ENCODE measurements around the gene PALLD.

PALLD gene

GRCh38 chr4:168741281-168742173, 244.7 kb downstream of the PALLD start:
- no peaks in the 10 kb centered on the region for H3K36me3 ChIP-seq (ENCODE audit: control insufficient read depth, insufficient read depth, low read length)
- H3K27me3 ChIP-seq (ENCODE audit: control insufficient read depth, insufficient read depth, low read length): no peaks in the 10 kb centered on the region
- no peak overlapping the region for H3K27ac ChIP-seq (ENCODE audit: low read depth, low read length)
- no peak overlapping the region for H3K4me3 ChIP-seq (ENCODE audit: low read depth, low read length)
- H3K9me3 ChIP-seq (ENCODE audit: control insufficient read depth, insufficient read depth, low read length): no peaks in the 10 kb centered on the region
- peaks cover 22% of the 10 kb centered on the region for H3K4me1 ChIP-seq (ENCODE audit: control insufficient read depth, insufficient read depth, low read length)
- H3K9ac ChIP-seq (ENCODE audit: low read depth, low read length): no peak overlapping the region

- no peaks in the 10 kb centered on the region for H3K9me3 ChIP-seq (ENCODE audit: control insufficient read depth, insufficient read depth, low read length)
- no peak overlapping the region for H3K27ac ChIP-seq (ENCODE audit: low read depth, low read length)
- H3K27me3 ChIP-seq (ENCODE audit: control insufficient read depth, insufficient read depth, low read length): no peaks in the 10 kb centered on the region
- H3K9ac ChIP-seq (ENCODE audit: low read depth, low read length): no peak overlapping the region
- H3K4me3 ChIP-seq (ENCODE audit: low read depth, low read length): no peak overlapping the region
- peaks cover 6% of the 10 kb centered on the region; the same call in 1 of the 2 replicates for H3K4me1 ChIP-seq (ENCODE audit: control insufficient read depth, insufficient read depth, low read length)
- H3K36me3 ChIP-seq (ENCODE audit: control insufficient read depth, insufficient read depth, low read length): no peaks in the 10 kb centered on the region
Observed at GRCh38 chr4:168743131-168743530, 246.3 kb downstream of the PALLD start.

- Histone ChIP-seq H3K27me3 (ENCODE audit: control insufficient read depth, insufficient read depth, low read length) (no peaks in the 10 kb centered on the region), H3K9ac (ENCODE audit: low read depth, low read length) (no peak overlapping the region), H3K4me3 (ENCODE audit: low read depth, low read length) (no peak overlapping the region), H3K4me1 (ENCODE audit: control insufficient read depth, insufficient read depth, low read length) (0 out of 2 replicates have a peak, but pooled peaks cover 5% of the 10 kb centered on the region), H3K27ac (ENCODE audit: low read depth, low read length) (no peak overlapping the region), H3K36me3 (ENCODE audit: control insufficient read depth, insufficient read depth, low read length) (no peaks in the 10 kb centered on the region), H3K9me3 (ENCODE audit: control insufficient read depth, insufficient read depth, low read length) (no peaks in the 10 kb centered on the region)
Observed at GRCh38 chr4:168743601-168744000, 246.7 kb downstream of the PALLD start.

DNA sequence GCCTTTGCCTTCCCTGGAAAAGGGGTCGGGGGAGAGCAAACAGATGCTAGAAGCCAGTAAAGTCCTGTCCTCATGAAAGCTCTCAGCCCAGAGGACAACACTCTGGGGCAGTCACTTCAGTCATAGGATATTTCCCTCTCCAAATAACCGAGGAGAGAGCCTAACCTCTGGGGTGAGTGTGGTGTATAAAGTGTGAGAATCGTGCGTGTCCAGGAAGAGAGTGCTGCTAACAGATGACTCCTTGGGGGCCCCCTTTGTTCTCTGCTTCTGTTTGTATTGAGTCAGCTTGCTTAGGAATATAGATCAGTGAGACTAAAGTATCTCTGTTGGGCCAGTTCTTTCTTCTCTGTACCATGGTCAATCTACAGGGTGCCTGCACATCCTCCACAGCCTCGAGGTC, 247.2 kb downstream of the PALLD start:
- no peak overlapping the region for H3K9ac ChIP-seq (ENCODE audit: low read depth, low read length)
- 0 out of 2 replicates have a peak, but pooled peaks cover 5% of the 10 kb centered on the region for H3K4me1 ChIP-seq (ENCODE audit: control insufficient read depth, insufficient read depth, low read length)
- H3K4me3 ChIP-seq (ENCODE audit: low read depth, low read length): no peak overlapping the region
- no peaks in the 10 kb centered on the region for H3K27me3 ChIP-seq (ENCODE audit: control insufficient read depth, insufficient read depth, low read length)
- H3K36me3 ChIP-seq (ENCODE audit: control insufficient read depth, insufficient read depth, low read length): no peaks in the 10 kb centered on the region
- no peak overlapping the region for H3K27ac ChIP-seq (ENCODE audit: low read depth, low read length)
- no peaks in the 10 kb centered on the region for H3K9me3 ChIP-seq (ENCODE audit: control insufficient read depth, insufficient read depth, low read length)

GRCh38 chr4:168748807-168749206, 252.0 kb downstream of the PALLD start:
- H3K27ac ChIP-seq (ENCODE audit: low read depth, low read length): no peak overlapping the region
- no peaks in the 10 kb centered on the region for H3K36me3 ChIP-seq (ENCODE audit: control insufficient read depth, insufficient read depth, low read length)
- H3K27me3 ChIP-seq (ENCODE audit: control insufficient read depth, insufficient read depth, low read length): no peaks in the 10 kb centered on the region
- H3K9me3 ChIP-seq (ENCODE audit: control insufficient read depth, insufficient read depth, low read length): no peaks in the 10 kb centered on the region
- H3K9ac ChIP-seq (ENCODE audit: low read depth, low read length): no peak overlapping the region
- no peak overlapping the region for H3K4me3 ChIP-seq (ENCODE audit: low read depth, low read length)
- no peaks in the 10 kb centered on the region for H3K4me1 ChIP-seq (ENCODE audit: control insufficient read depth, insufficient read depth, low read length)

DNA sequence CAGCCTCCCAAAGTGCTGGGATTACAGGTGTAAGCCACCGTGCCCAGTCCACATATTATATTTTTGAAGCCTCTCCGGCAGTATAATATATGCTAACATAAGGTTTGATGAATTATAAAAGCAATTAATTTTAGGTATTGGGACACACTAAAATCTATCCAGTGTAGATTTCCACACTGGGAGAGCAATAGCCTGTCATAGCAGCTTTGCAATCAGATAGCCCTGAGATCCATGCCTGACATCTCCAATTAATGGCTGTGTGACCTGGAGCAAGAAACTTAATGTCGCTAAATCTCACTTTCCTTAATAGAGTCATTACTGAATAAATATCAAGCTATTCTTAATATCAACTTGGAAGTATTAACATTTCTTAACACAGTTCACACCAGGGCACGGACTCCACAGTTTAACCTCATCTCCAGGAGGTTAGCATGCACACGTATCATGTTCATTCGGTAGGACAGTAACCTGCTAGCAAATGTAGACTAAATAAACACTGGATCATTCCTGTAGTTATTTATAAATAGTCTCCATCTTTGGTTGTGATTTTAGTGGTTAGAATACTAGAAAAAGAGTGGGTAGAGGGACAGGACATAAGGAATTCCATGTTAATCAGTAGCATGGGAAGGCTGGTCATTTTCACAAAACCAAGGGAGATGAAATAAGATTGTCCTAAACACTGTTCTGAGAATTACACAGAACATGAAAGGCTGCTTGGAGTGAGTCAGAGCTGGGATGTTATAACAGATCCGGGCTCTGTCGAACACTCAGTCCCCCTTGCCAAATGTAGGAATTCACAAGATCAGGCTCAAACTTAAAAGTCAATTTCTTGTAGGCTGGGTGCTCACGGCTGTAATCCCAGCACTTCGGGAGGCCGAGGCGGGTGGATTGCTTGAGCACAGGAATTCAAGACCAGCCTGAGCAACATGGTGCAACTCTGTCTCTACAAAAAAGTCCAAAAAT, 254.7 kb downstream of the PALLD start:
- Histone ChIP-seq H3K27me3 (ENCODE audit: control insufficient read depth, insufficient read depth, low read length) (no peaks in the 10 kb centered on the region), H3K4me1 (ENCODE audit: control insufficient read depth, insufficient read depth, low read length) (no peaks in the 10 kb centered on the region), H3K9ac (ENCODE audit: low read depth, low read length) (no peak overlapping the region), H3K36me3 (ENCODE audit: control insufficient read depth, insufficient read depth, low read length) (no peaks in the 10 kb centered on the region), H3K4me3 (ENCODE audit: low read depth, low read length) (no peak overlapping the region), H3K9me3 (ENCODE audit: control insufficient read depth, insufficient read depth, low read length) (no peaks in the 10 kb centered on the region), H3K27ac (ENCODE audit: low read depth, low read length) (no peak overlapping the region)

- Histone ChIP-seq H3K4me3 (ENCODE audit: low read depth, low read length) (no peak overlapping the region), H3K36me3 (ENCODE audit: control insufficient read depth, insufficient read depth, low read length) (no peaks in the 10 kb centered on the region), H3K4me1 (ENCODE audit: control insufficient read depth, insufficient read depth, low read length) (no peaks in the 10 kb centered on the region), H3K27me3 (ENCODE audit: control insufficient read depth, insufficient read depth, low read length) (no peaks in the 10 kb centered on the region), H3K9ac (ENCODE audit: low read depth, low read length) (no peak overlapping the region), H3K9me3 (ENCODE audit: control insufficient read depth, insufficient read depth, low read length) (no peaks in the 10 kb centered on the region), H3K27ac (ENCODE audit: low read depth, low read length) (no peak overlapping the region)
Observed at GRCh38 chr4:168755598-168756477, 259.0 kb downstream of the PALLD start.

GRCh38 chr4:168757500-168757899, 260.6 kb downstream of the PALLD start:
- Histone ChIP-seq H3K9me3 (ENCODE audit: control insufficient read depth, insufficient read depth, low read length) (no peaks in the 10 kb centered on the region), H3K4me1 (ENCODE audit: control insufficient read depth, insufficient read depth, low read length) (no peaks in the 10 kb centered on the region), H3K27me3 (ENCODE audit: control insufficient read depth, insufficient read depth, low read length) (no peaks in the 10 kb centered on the region), H3K36me3 (ENCODE audit: control insufficient read depth, insufficient read depth, low read length) (no peaks in the 10 kb centered on the region), H3K4me3 (ENCODE audit: low read depth, low read length) (no peak overlapping the region), H3K9ac (ENCODE audit: low read depth, low read length) (no peak overlapping the region), H3K27ac (ENCODE audit: low read depth, low read length) (no peak overlapping the region)

GRCh38 chr4:168758351-168758876, 261.6 kb downstream of the PALLD start:
- no peaks in the 10 kb centered on the region for H3K4me1 ChIP-seq (ENCODE audit: control insufficient read depth, insufficient read depth, low read length)
- H3K4me3 ChIP-seq (ENCODE audit: low read depth, low read length): no peak overlapping the region
- no peaks in the 10 kb centered on the region for H3K9me3 ChIP-seq (ENCODE audit: control insufficient read depth, insufficient read depth, low read length)
- no peak overlapping the region for H3K27ac ChIP-seq (ENCODE audit: low read depth, low read length)
- H3K36me3 ChIP-seq (ENCODE audit: control insufficient read depth, insufficient read depth, low read length): no peaks in the 10 kb centered on the region
- H3K27me3 ChIP-seq (ENCODE audit: control insufficient read depth, insufficient read depth, low read length): no peaks in the 10 kb centered on the region
- H3K9ac ChIP-seq (ENCODE audit: low read depth, low read length): no peak overlapping the region

DNA sequence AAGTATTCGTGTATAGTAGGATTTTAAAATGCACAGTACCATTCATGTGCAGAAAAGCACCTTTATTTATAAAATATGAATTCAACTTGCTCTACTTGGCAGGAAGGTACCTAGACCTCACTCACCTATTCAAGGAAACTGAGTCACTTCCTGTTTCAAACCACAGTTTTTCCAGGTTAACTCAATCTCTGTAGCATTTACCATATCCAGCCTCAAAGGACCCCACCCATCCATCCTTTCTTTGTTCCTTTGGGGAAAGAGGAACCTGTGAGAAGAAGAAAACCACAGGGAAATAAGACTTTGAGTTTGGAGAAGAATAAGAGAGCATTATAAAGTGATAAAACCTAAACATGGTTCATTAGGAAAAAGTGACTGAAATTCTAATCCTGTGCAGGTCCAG, 262.5 kb downstream of the PALLD start:
- H3K27me3 ChIP-seq (ENCODE audit: control insufficient read depth, insufficient read depth, low read length): no peaks in the 10 kb centered on the region

More for the DNA sequence above, 262.5 kb downstream of the PALLD start:
- H3K4me3 ChIP-seq (ENCODE audit: low read depth, low read length): no peak overlapping the region
- no peaks in the 10 kb centered on the region for H3K36me3 ChIP-seq (ENCODE audit: control insufficient read depth, insufficient read depth, low read length)
- no peaks in the 10 kb centered on the region for H3K9me3 ChIP-seq (ENCODE audit: control insufficient read depth, insufficient read depth, low read length)
- H3K27ac ChIP-seq (ENCODE audit: low read depth, low read length): no peak overlapping the region
- no peak overlapping the region for H3K9ac ChIP-seq (ENCODE audit: low read depth, low read length)
- H3K4me1 ChIP-seq (ENCODE audit: control insufficient read depth, insufficient read depth, low read length): no peaks in the 10 kb centered on the region

Data from HUES48 (cell line).